H54 (cell line): Measurements from ENCODE around the gene SLC30A3.

Experiments
- DNase-seq: peaks from one replicate; pipeline ENCODE4 v3.0.0; 2011; ENCODE audit warnings: low spot score, mixed read lengths; ENCODE audit not compliant: insufficient read length
- FAIRE-seq: peaks from 3 replicates; lab custom pipeline; 2011; peaks lifted over from hg19 to GRCh38; lab: Jason Lieb, UNC
- POLR2A ChIP-seq: IDR thresholded peaks from 2 replicates; pipeline ENCODE4 v1.6.1; 2011; ENCODE audit warnings: low read depth, mild to moderate bottlenecking, low read length

SLC30A3 gene

DNA sequence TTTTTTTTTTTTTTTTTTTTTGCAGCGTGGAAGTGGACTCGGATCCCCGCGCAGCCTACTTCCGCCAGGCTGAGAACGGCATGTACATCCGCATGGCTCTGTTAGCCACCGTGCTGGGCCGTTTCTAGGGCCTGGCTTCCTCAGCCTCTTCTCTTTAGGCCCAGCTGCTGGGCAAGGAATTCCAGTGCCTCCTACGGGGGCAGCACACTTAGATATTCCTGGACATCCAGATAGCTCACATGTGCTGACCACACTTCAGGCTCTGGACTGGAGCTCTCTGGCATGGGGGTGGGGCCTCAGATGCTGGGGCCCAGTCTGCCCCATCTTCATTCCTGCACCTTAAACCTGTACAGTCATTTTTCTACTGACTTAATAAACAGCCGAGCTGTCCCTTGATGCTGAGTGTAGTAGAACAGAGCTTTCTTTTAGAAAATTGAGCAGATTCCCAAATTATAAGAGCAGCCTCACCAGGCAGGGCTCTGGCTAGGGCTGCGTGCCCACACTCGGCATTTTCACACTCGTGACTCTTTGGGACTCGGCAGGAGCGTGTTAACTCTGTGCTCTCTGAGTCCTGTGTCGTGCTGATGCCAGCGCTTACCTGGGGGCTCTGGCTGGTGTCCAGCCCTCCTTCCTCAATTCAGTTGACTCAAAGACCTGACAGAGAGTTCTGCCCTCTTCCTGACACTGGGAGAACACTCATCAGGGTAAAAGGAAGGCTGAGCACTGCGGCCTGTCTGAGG lies 19.3 kb downstream of the SLC30A3 start:
- DNase-seq (no peak), FAIRE-seq (no peak)
- TF ChIP-seq POLR2A, result no peak

DNA sequence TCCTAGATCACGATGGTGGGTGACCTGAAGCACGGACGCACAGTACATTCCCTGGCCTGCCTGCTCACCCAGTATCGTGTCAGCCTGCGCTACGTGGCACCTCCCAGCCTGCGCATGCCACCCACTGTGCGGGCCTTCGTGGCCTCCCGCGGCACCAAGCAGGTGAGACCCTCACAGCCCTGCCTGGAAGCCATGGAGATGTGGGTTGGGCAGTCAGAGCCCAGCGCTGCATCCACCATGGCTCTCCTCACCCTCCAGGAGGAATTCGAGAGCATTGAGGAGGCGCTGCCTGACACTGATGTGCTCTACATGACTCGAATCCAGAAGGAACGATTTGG lies 20.3 kb downstream of the SLC30A3 start:
- TF ChIP-seq POLR2A, result no peak
- FAIRE-seq (no peak), DNase-seq (no peak)

DNA sequence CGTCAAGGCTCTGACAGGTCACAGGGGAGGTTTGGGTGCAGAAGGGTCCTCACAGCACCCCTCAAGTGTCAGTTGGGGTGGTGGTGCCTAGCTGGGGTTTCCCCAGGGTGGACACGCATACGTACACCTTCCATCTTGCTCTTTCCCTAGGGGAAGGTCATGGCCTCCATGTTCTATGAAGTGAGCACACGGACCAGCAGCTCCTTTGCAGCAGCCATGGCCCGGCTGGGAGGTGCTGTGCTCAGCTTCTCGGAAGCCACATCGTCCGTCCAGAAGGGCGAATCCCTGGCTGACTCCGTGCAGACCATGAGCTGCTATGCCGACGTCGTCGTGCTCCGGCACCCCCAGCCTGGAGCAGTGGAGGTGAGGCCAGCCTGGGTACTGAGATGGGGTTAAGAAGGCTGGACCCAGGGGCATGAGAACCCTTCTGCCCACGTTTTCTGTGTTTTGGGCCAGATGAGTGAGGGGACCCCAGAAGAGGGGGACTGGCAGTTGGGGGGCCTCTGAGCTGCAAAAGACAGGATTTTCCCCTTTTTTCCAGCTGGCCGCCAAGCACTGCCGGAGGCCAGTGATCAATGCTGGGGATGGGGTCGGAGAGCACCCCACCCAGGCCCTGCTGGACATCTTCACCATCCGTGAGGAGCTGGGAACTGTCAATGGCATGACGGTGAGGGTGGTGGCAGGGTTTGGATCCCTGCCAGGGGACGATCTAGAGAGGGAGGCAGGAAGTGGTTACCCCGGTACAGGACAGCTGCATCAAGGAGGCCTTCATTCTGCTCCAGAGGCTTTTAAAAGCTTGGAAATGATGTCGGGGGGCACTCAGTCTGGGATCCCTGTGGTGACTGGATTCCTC lies 20.9 kb downstream of the SLC30A3 start:
- TF ChIP-seq POLR2A, result no peak
- DNase-seq (no peak), FAIRE-seq (no peak)

DNA sequence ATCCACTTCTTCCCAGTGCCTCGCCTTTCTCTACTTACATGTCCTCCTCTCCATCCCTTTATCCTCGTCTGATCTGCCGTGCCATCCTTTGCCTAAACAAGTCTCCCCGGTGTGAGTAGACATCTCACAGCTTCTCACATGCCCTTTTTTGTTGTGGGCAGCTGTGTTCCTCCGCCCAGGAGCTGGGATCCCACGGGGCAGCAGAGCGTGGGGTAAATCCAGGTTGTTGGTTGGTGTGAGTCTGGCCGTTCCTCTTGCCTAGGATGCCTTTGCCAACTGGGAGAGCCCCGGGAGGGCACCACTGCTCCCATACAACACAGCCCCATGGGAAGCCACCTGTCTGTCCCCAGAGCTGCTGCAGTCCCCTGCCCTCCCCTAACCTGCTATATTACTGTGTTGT lies 22.4 kb downstream of the SLC30A3 start:
- no peak for TF ChIP-seq POLR2A
- FAIRE-seq (no peak), DNase-seq (no peak)

DNA sequence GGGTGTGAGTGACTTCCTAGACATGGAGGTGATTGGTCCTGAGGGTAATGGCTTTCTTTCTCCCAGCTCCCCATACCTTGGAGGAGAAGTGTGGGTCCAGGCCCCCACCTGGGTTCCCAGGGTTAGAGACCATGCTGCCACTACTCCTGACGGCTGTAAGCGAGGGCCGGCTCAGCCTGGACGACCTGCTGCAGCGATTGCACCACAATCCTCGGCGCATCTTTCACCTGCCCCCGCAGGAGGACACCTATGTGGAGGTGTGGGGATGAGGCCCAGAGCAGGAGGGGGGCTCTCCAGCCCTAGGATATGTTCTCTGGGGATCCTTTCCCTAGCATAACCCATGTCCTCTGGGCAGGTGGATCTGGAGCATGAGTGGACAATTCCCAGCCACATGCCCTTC lies 23.9 kb downstream of the SLC30A3 start:
- DNase-seq (no peak), FAIRE-seq (no peak)

DNA sequence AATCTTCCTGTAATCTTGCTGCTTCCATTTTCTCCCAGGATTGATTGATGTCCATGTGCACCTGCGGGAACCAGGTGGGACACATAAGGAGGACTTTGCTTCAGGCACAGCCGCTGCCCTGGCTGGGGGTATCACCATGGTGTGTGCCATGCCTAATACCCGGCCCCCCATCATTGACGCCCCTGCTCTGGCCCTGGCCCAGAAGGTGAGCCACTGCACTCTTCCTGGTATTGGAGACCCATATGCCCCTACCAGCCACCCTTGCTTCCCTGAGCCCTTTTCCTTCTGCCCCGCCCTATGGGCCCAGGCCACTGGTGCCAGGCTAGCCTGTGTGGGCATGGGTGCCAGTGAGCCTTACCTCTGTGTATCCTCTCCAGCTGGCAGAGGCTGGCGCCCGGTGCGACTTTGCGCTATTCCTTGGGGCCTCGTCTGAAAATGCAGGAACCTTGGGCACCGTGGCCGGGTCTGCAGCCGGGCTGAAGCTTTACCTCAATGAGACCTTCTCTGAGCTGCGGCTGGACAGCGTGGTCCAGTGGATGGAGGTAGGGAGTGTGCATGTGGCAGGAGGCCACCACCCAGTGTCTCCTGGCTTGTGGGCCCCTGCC lies 25.4 kb downstream of the SLC30A3 start:
- DNase-seq, result no peak
- TF ChIP-seq POLR2A, result no peak
- FAIRE-seq, result no peak

More for the DNA sequence above, 23.9 kb downstream of the SLC30A3 start:
- TF ChIP-seq POLR2A, result no peak

DNA sequence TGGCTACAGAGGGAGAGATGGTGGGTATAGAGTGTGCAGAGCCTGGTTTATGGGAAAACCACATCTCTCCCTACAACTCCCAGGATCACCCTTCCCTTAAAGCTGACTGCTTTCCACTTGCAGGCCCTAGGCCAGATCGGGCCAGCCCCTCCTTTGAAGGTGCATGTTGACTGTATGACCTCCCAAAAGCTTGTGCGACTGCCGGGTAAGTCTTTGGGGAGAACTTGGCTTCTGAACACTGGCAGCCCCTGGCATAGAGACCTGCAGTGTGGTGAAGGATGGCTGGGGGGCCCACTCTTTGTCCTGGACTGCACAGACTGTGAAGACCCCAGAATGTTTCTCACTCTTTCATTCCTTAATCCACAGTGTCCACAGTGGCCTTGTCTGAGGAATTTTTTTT lies 26.2 kb downstream of the SLC30A3 start:
- no peak for TF ChIP-seq POLR2A
- no peak for FAIRE-seq

DNA sequence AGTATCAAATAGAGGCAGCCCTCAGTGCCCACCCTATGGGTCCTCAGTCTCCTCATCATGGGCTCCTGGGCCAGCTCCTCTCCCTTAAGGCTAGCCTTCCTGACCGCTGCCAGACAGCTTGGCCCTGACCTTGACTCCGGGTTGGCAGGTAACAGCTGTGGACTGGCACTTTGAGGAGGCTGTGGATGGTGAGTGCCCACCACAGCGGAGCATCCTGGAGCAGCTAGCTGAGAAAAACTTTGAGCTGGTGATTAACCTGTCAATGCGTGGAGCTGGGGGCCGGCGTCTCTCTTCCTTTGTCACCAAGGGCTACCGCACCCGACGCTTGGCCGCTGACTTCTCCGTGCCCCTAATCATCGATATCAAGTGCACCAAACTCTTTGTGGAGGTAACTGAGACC lies 26.7 kb downstream of the SLC30A3 start:
- TF ChIP-seq POLR2A, result no peak
- FAIRE-seq, result no peak
- no peak for DNase-seq

More for the DNA sequence above, 26.2 kb downstream of the SLC30A3 start:
- DNase-seq, result no peak

DNA sequence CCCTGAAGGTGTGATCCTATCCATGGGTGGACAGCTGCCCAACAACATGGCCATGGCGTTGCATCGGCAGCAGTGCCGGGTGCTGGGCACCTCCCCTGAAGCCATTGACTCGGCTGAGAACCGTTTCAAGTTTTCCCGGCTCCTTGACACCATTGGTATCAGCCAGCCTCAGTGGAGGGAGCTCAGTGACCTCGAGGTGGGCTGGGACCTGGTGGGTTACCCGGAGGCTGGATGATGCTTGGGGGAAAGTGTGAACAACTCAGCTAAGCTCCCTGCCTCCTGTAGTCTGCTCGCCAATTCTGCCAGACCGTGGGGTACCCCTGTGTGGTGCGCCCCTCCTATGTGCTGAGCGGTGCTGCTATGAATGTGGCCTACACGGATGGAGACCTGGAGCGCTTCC lies 29.5 kb downstream of the SLC30A3 start:
- TF ChIP-seq POLR2A, result no peak
- no peak for DNase-seq
- no peak for FAIRE-seq

DNA sequence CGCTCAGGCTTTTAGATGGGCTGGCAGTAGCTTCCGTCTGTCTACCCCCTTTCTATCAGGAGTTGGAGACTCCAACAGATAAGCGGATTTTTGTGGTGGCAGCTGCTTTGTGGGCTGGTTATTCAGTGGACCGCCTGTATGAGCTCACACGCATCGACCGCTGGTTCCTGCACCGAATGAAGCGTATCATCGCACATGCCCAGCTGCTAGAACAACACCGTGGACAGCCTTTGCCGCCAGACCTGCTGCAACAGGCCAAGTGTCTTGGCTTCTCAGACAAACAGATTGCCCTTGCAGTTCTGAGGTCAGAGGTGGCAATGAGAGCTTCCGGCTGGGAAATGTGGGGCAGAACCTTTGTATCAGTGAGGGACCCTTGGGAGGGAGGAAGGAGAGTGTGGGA lies 30.9 kb downstream of the SLC30A3 start:
- no peak for FAIRE-seq
- no peak for TF ChIP-seq POLR2A
- no peak for DNase-seq

DNA sequence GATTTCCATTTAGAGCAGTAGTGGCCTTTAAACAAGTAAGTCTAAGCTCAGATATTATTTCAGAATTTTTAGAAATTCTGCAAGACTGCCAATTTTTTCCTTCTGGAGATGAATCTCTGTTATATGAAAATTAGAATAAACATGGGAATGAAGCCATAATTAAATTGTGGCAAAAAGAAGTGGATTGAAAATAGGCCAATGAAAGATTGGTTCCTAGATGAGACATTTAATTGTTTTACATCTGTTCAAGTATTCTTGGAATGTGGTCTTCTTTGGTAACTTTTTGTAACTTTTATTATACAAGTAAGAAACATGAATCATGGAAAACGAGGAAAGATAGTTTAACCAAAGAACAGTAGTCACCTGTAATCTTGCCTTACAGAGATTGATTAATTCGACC lies 35.3 kb downstream of the SLC30A3 start:
- TF ChIP-seq POLR2A, result no peak
- DNase-seq (no peak), FAIRE-seq (no peak)

DNA sequence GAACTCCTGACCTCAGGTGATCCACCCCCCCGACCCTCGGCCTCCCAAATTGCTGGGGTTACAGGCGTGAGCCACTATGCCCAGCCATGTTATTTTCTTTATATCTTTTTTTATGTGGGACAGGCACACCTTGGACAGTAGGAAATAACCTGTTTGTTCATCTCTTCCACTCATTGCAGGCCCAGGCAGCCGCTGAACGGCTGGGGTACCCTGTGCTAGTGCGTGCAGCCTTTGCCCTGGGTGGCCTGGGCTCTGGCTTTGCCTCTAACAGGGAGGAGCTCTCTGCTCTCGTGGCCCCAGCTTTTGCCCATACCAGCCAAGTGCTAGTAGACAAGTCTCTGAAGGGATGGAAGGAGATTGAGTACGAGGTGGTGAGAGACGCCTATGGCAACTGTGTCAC lies 37.3 kb downstream of the SLC30A3 start:
- no peak for DNase-seq
- TF ChIP-seq POLR2A, result no peak
- FAIRE-seq, result no peak

DNA sequence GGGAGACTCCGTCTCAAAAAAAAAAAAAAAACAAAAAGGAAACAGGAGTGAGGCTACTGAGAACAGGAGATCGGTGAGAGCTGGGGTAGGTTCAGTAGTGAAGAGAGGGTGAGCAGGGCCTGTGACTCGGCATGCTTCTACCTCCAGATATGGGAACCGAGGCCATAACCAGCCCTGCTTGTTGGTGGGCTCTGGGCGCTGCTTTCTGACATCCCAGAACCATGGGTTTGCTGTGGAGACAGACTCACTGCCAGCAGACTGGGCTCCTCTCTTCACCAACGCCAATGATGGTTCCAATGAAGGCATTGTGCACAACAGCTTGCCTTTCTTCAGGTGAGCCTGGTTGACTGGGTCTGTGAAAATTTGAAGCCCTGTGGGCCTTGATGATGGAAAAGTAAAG lies 39.4 kb downstream of the SLC30A3 start:
- DNase-seq, result no peak
- TF ChIP-seq POLR2A, result no peak
- FAIRE-seq, result no peak

DNA sequence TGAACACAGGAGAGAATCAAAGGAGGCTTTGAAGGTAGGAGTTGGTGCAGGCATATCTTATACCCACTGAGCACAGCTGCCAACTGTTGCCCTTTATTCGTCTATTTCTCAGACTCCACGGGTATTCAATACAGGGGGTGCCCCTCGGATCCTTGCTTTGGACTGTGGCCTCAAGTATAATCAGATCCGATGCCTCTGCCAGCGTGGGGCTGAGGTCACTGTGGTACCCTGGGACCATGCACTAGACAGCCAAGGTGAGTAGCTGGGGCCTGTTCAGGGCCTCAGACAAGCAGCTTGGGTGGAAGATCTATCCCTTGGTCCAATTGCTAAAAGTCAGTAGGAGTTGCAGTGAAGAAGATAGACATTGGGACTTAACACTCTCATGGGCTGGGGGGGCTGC lies 40.4 kb downstream of the SLC30A3 start:
- DNase-seq (no peak), FAIRE-seq (no peak)
- no peak for TF ChIP-seq POLR2A
